NB4 (cell line): ENCODE data around the gene SUCNR1.

Experiments
- MYC ChIP-seq: IDR thresholded peaks from 2 replicates; pipeline ENCODE4 v1.6.1; 2011; ENCODE audit warnings: low read depth, low read length
- POLR2A ChIP-seq: IDR thresholded peaks from 2 replicates; pipeline ENCODE4 v1.6.1; 2011; ENCODE audit warnings: mild to moderate bottlenecking; ENCODE audit not compliant: insufficient read length; ENCODE audit errors: extremely low read depth
- TF ChIP-seq, protein P1 (sequence below): IDR thresholded peaks from one replicate; pipeline ENCODE4 v1.5.1; 2012; ENCODE audit warnings: low read depth, low read length
- TF ChIP-seq, protein P2 (sequence below): IDR thresholded peaks from 2 replicates; pipeline ENCODE4 v1.6.1; 2011; ENCODE audit warnings: low read depth, low read length

DNA sequence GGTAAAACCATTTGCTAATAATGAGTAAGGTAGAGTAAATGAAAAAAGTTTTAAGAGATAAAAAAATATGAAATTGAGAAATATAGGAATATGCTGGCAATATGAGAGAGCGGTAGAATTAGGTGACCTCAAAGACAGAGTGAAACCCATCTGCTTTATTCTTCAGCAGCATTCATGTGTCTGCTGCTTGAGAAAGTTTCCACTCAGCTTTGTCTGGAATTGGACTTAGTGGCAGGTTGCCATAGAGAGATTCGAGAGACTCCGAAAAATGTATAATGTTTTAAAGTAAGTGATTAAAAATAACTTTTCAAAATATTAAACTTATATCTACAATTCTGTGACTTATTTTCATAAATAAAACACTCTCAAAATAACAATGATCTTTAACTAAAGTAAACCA is 5.0 kb downstream of the SUCNR1 start:
- TF ChIP-seq, protein P1, sequence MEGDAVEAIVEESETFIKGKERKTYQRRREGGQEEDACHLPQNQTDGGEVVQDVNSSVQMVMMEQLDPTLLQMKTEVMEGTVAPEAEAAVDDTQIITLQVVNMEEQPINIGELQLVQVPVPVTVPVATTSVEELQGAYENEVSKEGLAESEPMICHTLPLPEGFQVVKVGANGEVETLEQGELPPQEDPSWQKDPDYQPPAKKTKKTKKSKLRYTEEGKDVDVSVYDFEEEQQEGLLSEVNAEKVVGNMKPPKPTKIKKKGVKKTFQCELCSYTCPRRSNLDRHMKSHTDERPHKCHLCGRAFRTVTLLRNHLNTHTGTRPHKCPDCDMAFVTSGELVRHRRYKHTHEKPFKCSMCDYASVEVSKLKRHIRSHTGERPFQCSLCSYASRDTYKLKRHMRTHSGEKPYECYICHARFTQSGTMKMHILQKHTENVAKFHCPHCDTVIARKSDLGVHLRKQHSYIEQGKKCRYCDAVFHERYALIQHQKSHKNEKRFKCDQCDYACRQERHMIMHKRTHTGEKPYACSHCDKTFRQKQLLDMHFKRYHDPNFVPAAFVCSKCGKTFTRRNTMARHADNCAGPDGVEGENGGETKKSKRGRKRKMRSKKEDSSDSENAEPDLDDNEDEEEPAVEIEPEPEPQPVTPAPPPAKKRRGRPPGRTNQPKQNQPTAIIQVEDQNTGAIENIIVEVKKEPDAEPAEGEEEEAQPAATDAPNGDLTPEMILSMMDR: no peak
- no peak for TF ChIP-seq POLR2A
- TF ChIP-seq, protein P2, sequence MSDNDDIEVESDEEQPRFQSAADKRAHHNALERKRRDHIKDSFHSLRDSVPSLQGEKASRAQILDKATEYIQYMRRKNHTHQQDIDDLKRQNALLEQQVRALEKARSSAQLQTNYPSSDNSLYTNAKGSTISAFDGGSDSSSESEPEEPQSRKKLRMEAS: no peak
- TF ChIP-seq MYC: no peak
